DOHH2 (cell line): ENCODE measurements around the gene AKT2.

Experiments
- H3F3A ChIP-seq: fragments of 200-600 bp; sonication (generic), shearing (Covaris generic); 2 replicates; pipeline ENCODE4 v1.6.0; 2016; ENCODE audit warnings: antibody characterized with exemption, mild to moderate bottlenecking; ENCODE audit not compliant: control insufficient read depth, insufficient read depth
- H3K27ac ChIP-seq: fragments of 200-600 bp; sonication (generic); 2 replicates; pipeline ENCODE4 v1.5.1; 2014; ENCODE audit warnings: low read depth, mild to moderate bottlenecking, low read length, moderate library complexity
- H3K27me3 ChIP-seq: fragments of 200-600 bp; sonication (generic); 2 replicates; pipeline ENCODE4 v1.6.1; 2014; ENCODE audit warnings: mild to moderate bottlenecking, low read length, mixed read lengths; ENCODE audit not compliant: control insufficient read depth
- H3K36me3 ChIP-seq: fragments of 200-600 bp; sonication (generic); 2 replicates; pipeline ENCODE4 v1.6.1; 2014; ENCODE audit warnings: mild to moderate bottlenecking, low read length, moderate library complexity, mixed read lengths; ENCODE audit not compliant: control insufficient read depth
- H3K4me1 ChIP-seq: fragments of 200-600 bp; sonication (generic); 2 replicates; pipeline ENCODE4 v1.6.1; 2014; ENCODE audit warnings: mild to moderate bottlenecking, low read length, mixed read lengths; ENCODE audit not compliant: control insufficient read depth
- H3K4me2 ChIP-seq: fragments of 200-600 bp; sonication (generic); 2 replicates; pipeline ENCODE4 v1.6.0; 2014; ENCODE audit warnings: mild to moderate bottlenecking, low read length, moderate library complexity
- H3K4me3 ChIP-seq: fragments of 200-600 bp; sonication (generic); 2 replicates; pipeline ENCODE4 v1.5.1; 2014; ENCODE audit warnings: mild to moderate bottlenecking, low read length, mixed read lengths
- H3K79me2 ChIP-seq: fragments of 200-600 bp; sonication (generic); 2 replicates; pipeline ENCODE4 v1.6.1; 2014; ENCODE audit warnings: mild to moderate bottlenecking, low read length, mixed read lengths; ENCODE audit not compliant: control insufficient read depth
- H3K9me2 ChIP-seq: fragments of 200-600 bp; sonication (generic); replicated peaks from 2 replicates; pipeline ENCODE4 v1.6.1; 2014; ENCODE audit warnings: mild to moderate bottlenecking, low read length, mixed read lengths; ENCODE audit not compliant: control insufficient read depth
- H3K9me3 ChIP-seq: fragments of 200-600 bp; sonication (generic); 2 replicates; pipeline ENCODE4 v1.6.1; 2014; ENCODE audit warnings: antibody characterized with exemption, low read length, mixed read lengths; ENCODE audit not compliant: control insufficient read depth, insufficient read depth
- H4K20me1 ChIP-seq: fragments of 200-600 bp; sonication (generic); 2 replicates; pipeline ENCODE4 v1.6.0; 2014; ENCODE audit warnings: low read depth, mild to moderate bottlenecking, antibody characterized with exemption, low read length, moderate library complexity; ENCODE audit not compliant: control insufficient read depth, insufficient read depth
- CTCF ChIP-seq: fragments of 200-600 bp; sonication (generic); IDR thresholded peaks from one replicate; pipeline ENCODE4 v1.5.1; 2014; ENCODE audit warnings: antibody characterized with exemption, mild to moderate bottlenecking, low read depth, low read length; ENCODE audit not compliant: poor library complexity, severe bottlenecking
- EZH2phosphoT487 ChIP-seq: fragments of 200-600 bp; sonication (generic); IDR thresholded peaks from 2 replicates; pipeline ENCODE4 v1.6.1; 2017; ENCODE audit warnings: borderline replicate concordance, mild to moderate bottlenecking, antibody characterized with exemption, low read length, moderate library complexity, mixed read lengths

AKT2 gene

GRCh38 chr19:40228346-40228745 lies 56.8 kb downstream of the AKT2 start:
- H3K4me1 ChIP-seq = no peaks in the 10 kb centered on the region
- H3K9me3 ChIP-seq = no peaks in the 10 kb centered on the region
- no peak overlapping the region for H3K27ac ChIP-seq
- H3K36me3 ChIP-seq = no peaks in the 10 kb centered on the region
- H4K20me1 ChIP-seq = 0 out of 2 replicates have a peak, but pooled peaks cover 4% of the 10 kb centered on the region
- H3K9me2 ChIP-seq = no peaks in the 10 kb centered on the region
- H3F3A ChIP-seq = peaks cover 5% of the 10 kb centered on the region; the same call in 1 of the 2 replicates
- no peaks in the 10 kb centered on the region for H3K27me3 ChIP-seq
- no peaks in the 10 kb centered on the region for H3K79me2 ChIP-seq
- no peak overlapping the region for H3K4me2 ChIP-seq
- TF ChIP-seq CTCF (no peak), EZH2phosphoT487 (no peak)
- H3K4me3 ChIP-seq = no peak overlapping the region

- H3F3A ChIP-seq = peaks cover 5% of the 10 kb centered on the region; the same call in 1 of the 2 replicates
- no peak overlapping the region for H3K4me3 ChIP-seq
- no peaks in the 10 kb centered on the region for H3K9me2 ChIP-seq
- H3K79me2 ChIP-seq = no peaks in the 10 kb centered on the region
- no peak for TF ChIP-seq CTCF
- TF ChIP-seq EZH2phosphoT487 = no peak
- peaks cover 12% of the 10 kb centered on the region; the same call in 1 of the 2 replicates for H3K9me3 ChIP-seq
- 0 out of 2 replicates have a peak, but pooled peaks cover 4% of the 10 kb centered on the region for H4K20me1 ChIP-seq
- no peaks in the 10 kb centered on the region for H3K27me3 ChIP-seq
- H3K36me3 ChIP-seq = no peaks in the 10 kb centered on the region
- no peaks in the 10 kb centered on the region for H3K4me1 ChIP-seq
- no peak overlapping the region for H3K4me2 ChIP-seq
- no peak overlapping the region for H3K27ac ChIP-seq
Measured at GRCh38 chr19:40225440-40226305, 59.5 kb downstream of the AKT2 start.

- H4K20me1 ChIP-seq = 0 out of 2 replicates have a peak, but pooled peaks cover 2% of the 10 kb centered on the region
- no peak overlapping the region for H3K4me3 ChIP-seq
- no peak overlapping the region for H3K4me2 ChIP-seq
- H3K27me3 ChIP-seq = 0 out of 2 replicates have a peak, but pooled peaks cover 4% of the 10 kb centered on the region
- TF ChIP-seq EZH2phosphoT487 (no peak), CTCF (no peak)
- peaks cover 12% of the 10 kb centered on the region; the same call in 1 of the 2 replicates for H3K9me3 ChIP-seq
- no peaks in the 10 kb centered on the region for H3K9me2 ChIP-seq
- H3K4me1 ChIP-seq = no peaks in the 10 kb centered on the region
- H3K27ac ChIP-seq = no peak overlapping the region
- H3K36me3 ChIP-seq = no peaks in the 10 kb centered on the region
- H3F3A ChIP-seq = peaks cover 2% of the 10 kb centered on the region; the same call in 1 of the 2 replicates
- H3K79me2 ChIP-seq = no peaks in the 10 kb centered on the region
Measured at GRCh38 chr19:40224342-40225150, 60.6 kb downstream of the AKT2 start.
